ENCODE results near the gene ADAM33. TPM values are rescaled to one million over a fixed set of nuclear protein-coding genes. Genes with fewer than 3 reads are reported as not detected.

The ADAM33 gene
- total and polyA plus RNA-seq, 2 of the 8 experiments (the other 6 are each of a cell fraction or from before 2014, with no cell fraction given): 4.2 to 6.0 TPM

DNA sequence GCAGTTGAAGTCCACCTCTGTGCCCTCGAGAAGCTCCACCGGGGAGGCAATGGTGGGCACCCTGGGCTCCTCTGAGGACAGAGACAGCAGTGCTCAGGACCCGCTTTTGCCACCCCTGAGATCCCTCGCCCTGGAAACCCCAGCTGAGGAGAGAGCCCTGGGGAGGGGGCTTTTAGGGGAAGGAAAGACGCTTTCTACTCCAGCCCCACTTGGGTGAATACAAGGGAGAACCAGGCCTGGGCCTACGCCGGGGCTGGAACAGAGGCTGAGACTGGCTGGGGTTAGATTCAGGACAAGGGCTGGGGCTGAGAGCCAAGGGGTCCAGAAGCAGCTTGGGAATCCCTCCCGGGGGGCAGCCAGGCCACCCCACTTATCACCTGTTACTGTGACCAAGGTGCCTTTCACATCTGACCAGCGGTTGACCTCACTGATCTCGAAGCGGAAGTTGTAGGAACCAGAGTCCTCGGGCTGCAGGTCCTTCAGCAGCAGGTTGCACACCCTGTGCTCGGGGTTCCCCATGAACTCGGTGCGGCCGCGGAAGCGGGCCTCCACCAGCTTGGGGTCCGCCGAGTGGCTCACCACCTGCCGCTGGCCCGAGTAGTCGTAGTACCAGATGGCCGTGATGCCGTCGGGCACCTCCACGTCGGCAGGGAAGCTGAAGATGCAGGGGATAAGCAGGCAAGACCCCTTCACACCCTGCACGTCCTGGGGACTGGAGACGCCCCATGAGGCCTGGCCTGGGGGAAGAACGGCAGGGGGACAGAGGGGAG, 24.3 kb upstream of the ADAM33 start:
- Histone ChIP-seq H3K27ac (ENCODE audit: low read depth, low read length) (no peak overlapping the region), H3K14ac (ENCODE audit: insufficient read length) (no peak overlapping the region), H4K91ac (replicated peaks; ENCODE audit: insufficient read length, low read length) (no peak overlapping the region), H3K23ac (ENCODE audit: insufficient read length) (no peak overlapping the region), H3K9me3 (ENCODE audit: insufficient read depth in 2 of 2, low read depth in 1 of 2, low read length in 1 of 2) (no peaks in the 10 kb centered on the region), H3K23me2 (ENCODE audit: low read depth, low read length) (no peaks in the 10 kb centered on the region), H3K4me3 (ENCODE audit: extremely low read depth in 1 of 4, insufficient read depth in 2 of 4, low read depth in 3 of 4, low read length in 4 of 4) (no peak overlapping the region), H4K8ac (ENCODE audit: extremely low read depth, insufficient read depth, low read length) (no peak overlapping the region), H3K9ac (replicated peaks in 1 of 4; ENCODE audit: extremely low read depth in 1 of 4, low read depth in 3 of 4, low read length in 3 of 4) (no peak overlapping the region), H2BK20ac (ENCODE audit: low read length) (no peak overlapping the region), H3K79me1 (ENCODE audit: low read depth, low read length) (no peaks in the 10 kb centered on the region), H3K79me2 (ENCODE audit: control insufficient read depth in 1 of 2, insufficient read depth in 2 of 2, low read length in 2 of 2) (no peaks in the 10 kb centered on the region), H3K18ac (ENCODE audit: extremely low read depth, low read length) (no peak overlapping the region), H2BK12ac (ENCODE audit: low read depth, low read length) (no peak overlapping the region), H4K5ac (ENCODE audit: insufficient read length, low read depth, low read length) (no peak overlapping the region), H3K4me2 (ENCODE audit: insufficient read depth in 1 of 2, low read depth in 2 of 2, low read length in 2 of 2) (no peak overlapping the region), H2BK5ac (ENCODE audit: low read depth, low read length) (no peak overlapping the region), H2BK15ac (ENCODE audit: low read length) (no peak overlapping the region), H3K4me1 (replicated peaks in 1 of 4; ENCODE audit: control insufficient read depth in 3 of 4, insufficient read depth in 4 of 4, low read length in 3 of 4) (no peaks in the 10 kb centered on the region), H3K4ac (replicated peaks; ENCODE audit: insufficient read length, low read depth, low read length) (no peak overlapping the region), H4K20me1 (replicated peaks in 1 of 2; ENCODE audit: control insufficient read depth in 1 of 2, insufficient read depth in 2 of 2, low read length in 2 of 2) (no peaks in the 10 kb centered on the region), H3K36me3 (ENCODE audit: control insufficient read depth in 2 of 4, insufficient read depth in 4 of 4, low read length in 3 of 4) (no peaks in the 10 kb centered on the region), H3K56ac (replicated peaks; ENCODE audit: insufficient read length, low read depth, low read length) (no peak overlapping the region), H2BK120ac (replicated peaks; ENCODE audit: low read depth, low read length) (no peak overlapping the region), H3K27me3 (replicated peaks in 1 of 4; ENCODE audit: control insufficient read depth in 3 of 4, extremely low read depth in 1 of 4, insufficient read depth in 3 of 4, low read length in 3 of 4) (no peaks in the 10 kb centered on the region; a peak in 1 of 7 replicates), H2AFZ (ENCODE audit: low read length) (no peak overlapping the region), H2AK5ac (ENCODE audit: low read depth, low read length) (no peak overlapping the region)
- CTCF ChIA-PET (ENCODE audit: partially characterized antibody): interaction anchor here (1.0 to 45.1 kb wide), 7 partner anchors 6 to 52 kb away, joined by 3 to 1432 read pairs (median 5); partner anchors contain the start of genes ADAM33 and SIGLEC1
- WGBS, 2 experiments (ENCODE audit: extremely low coverage in 1 of 2, insufficient coverage in 1 of 2, insufficient read length in 1 of 2, insufficient replicate concordance in 2 of 2, low coverage in 1 of 2, low lambda C conversion rate in 2 of 2, missing lambda C conversion rate in 1 of 2): 92% methylated on average over 28 of the region's 31 CpGs; no CpG with 5 or more reads in 1 of the 2 experiments
- FAIRE-seq (no peak), DNase-seq (ENCODE audit: low read depth in 1 of 2, low spot score in 2 of 2) (no peak)
- TF ChIP-seq SIX5 (IDR thresholded peaks at IDR 0.05; ENCODE audit: low read depth, low read length): no peak
- no peak for TF ChIP-seq NRF1 (IDR thresholded peaks at IDR 0.05; ENCODE audit: low read depth, low read length)
- TF ChIP-seq, protein P1, sequence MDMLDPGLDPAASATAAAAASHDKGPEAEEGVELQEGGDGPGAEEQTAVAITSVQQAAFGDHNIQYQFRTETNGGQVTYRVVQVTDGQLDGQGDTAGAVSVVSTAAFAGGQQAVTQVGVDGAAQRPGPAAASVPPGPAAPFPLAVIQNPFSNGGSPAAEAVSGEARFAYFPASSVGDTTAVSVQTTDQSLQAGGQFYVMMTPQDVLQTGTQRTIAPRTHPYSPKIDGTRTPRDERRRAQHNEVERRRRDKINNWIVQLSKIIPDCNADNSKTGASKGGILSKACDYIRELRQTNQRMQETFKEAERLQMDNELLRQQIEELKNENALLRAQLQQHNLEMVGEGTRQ (IDR thresholded peaks at IDR 0.05; ENCODE audit: low read length): no peak
- no peak for TF ChIP-seq SIRT6 (IDR thresholded peaks at IDR 0.05; ENCODE audit: low read length)
- TF ChIP-seq YY1 (IDR thresholded peaks at IDR 0.05; ENCODE audit: low read depth, low read length): no peak
- no peak for TF ChIP-seq RNF2 (IDR thresholded peaks at IDR 0.05; ENCODE audit: borderline replicate concordance, low read depth, low read length, missing control alignments, poor library complexity, severe bottlenecking)
- no peak for TF ChIP-seq FOSL1 (IDR thresholded peaks at IDR 0.05; ENCODE audit: insufficient read depth, low read depth, low read length)
- no peak for TF ChIP-seq ATF2 (IDR thresholded peaks at IDR 0.05; ENCODE audit: low read length)
- no peak for TF ChIP-seq POLR2A (IDR thresholded peaks at IDR 0.05; ENCODE audit: control extremely low read depth in 1 of 2, low read depth in 2 of 2, low read length in 2 of 2)
- POLR2A ChIA-PET (ENCODE audit: partially characterized antibody): interaction anchor here (0.9 kb wide), 1 partner anchor 12 kb away, joined by 3 read pairs; no protein-coding TSS in a partner anchor

Measured in H1 (cell line).